Esophagus squamous epithelium (tissue), 5 donors: ENCODE measurements around the gene P2RY12. TPM values are rescaled to one million over a fixed set of nuclear protein-coding genes. Genes with fewer than 3 reads are reported as not detected.

Experiments used
- DNase-seq: peaks from one replicate; lab custom pipeline; 2025; lab: John Stamatoyannopoulos, UW
- H3K27ac ChIP-seq, 4 donors: fragments of 200-600 bp; sonication (generic); one replicate each; pipeline ENCODE4 v1.5.1; 2016 to 2019; ENCODE audit warnings: mild to moderate bottlenecking in 1 of 4
- H3K27me3 ChIP-seq, 4 donors: fragments of 200-600 bp; sonication (generic); 1 replicate in 3 of 4; 2 replicates in 1 of 4; pipeline versions ENCODE4 v1.5.1 to v1.6.0; 2017 to 2021; ENCODE audit warnings: antibody characterized with exemption in 1 of 4
- H3K36me3 ChIP-seq, 3 donors: fragments of 200-600 bp; sonication (generic); one replicate each; pipeline ENCODE4 v1.5.1; 2016 to 2019
- H3K4me1 ChIP-seq, 3 donors: fragments of 200-600 bp; sonication (generic); one replicate each; pipeline ENCODE4 v1.5.1; 2017 to 2019
- H3K4me3 ChIP-seq, 4 donors: fragments of 200-600 bp; sonication (generic); 1 replicate in 3 of 4; 2 replicates in 1 of 4; pipeline ENCODE4 v1.5.1; 2016 to 2019; ENCODE audit warnings: mild to moderate bottlenecking in 2 of 4, moderate library complexity in 1 of 4
- H3K9me3 ChIP-seq, 3 donors: fragments of 200-600 bp; sonication (generic); one replicate each; pipeline ENCODE4 v1.5.1; 2016 to 2019
- CTCF ChIP-seq, 6 experiments: fragments of 450-650 bp in 4 of 6; fragments of 200-600 bp in 2 of 6; sonication (generic) in 2 of 6; IDR thresholded peaks; one replicate each; pipeline ENCODE4 v1.5.1; 2016 to 2019; ENCODE audit warnings: antibody characterized with exemption in 6 of 6, mild to moderate bottlenecking in 4 of 6, moderate library complexity in 4 of 6
- POLR2A ChIP-seq, 4 donors: fragments of 450-650 bp; IDR thresholded peaks; one replicate each; pipeline ENCODE4 v1.6.1; 2017; ENCODE audit warnings: antibody characterized with exemption in 4 of 4, mild to moderate bottlenecking in 4 of 4, moderate library complexity in 3 of 4
- WGBS, 2 donors: methylation state at CpG; one replicate each; pipeline ENCODE4 v1.1.5; 2018; 5-methylcytosine and 5-hydroxymethylcytosine counted together
- intact Hi-C: fragments of 100-400 bp; cut with DNase I; formaldehyde crosslinking; loops from one replicate; pipeline ENCODE4 v1.15.0; 2022
- total RNA-seq, 4 donors: library from RNA; depleted of rRNA; stranded (reverse); fragments of >200 nt; gene quantifications; one replicate each; pipeline ENCODE4 v1.1.0, GENCODE V29; 2016
- donor health status: DM: yes; HTN: yes; CAD: no.

Gene P2RY12
- total RNA-seq, 4 donors from 2014 or later = 1.9 to 3.1 TPM; not detected in 2

DNA sequence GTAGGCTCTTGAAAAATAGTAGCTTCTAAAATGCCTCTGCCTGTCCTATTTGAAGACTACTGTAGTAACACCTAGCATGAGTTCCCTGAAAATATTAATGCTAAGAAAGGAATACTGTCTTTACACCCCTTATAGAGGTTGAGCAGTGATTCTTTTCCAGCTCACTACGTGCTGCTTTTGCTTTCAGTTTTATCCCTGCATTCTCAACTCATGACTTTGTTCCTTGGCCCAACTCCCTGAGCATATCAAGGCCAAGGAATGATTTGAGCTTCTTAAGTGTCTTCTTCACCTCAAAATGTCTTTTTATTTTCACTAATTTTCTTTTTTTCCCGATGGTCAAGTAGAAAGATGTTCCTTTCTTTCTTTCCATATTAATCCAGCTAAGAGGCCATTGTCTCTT lies 38.7 kb downstream of the P2RY12 start:
- Histone ChIP-seq H3K27me3 (no peaks in the 10 kb centered on the region), H3K27ac (peak overlapping the region in 3 of 4 donors; percentile 20 to 50 (median 37)), H3K4me1 (peaks cover 0 to 8% (median 0%) of the 10 kb centered on the region in 3 donors), H3K4me3 (peak overlapping the region in 2 of 4 donors; percentile 17 to 50), H3K36me3 (no peaks in the 10 kb centered on the region), H3K9me3 (no peaks in the 10 kb centered on the region)
- no peak for DNase-seq
- WGBS, 2 donors = 33% methylated on average over 2 of the region's 2 CpGs
- intact Hi-C loops = no loop called here
- TF ChIP-seq CTCF (IDR thresholded peaks at IDR 0.05) (no peak), POLR2A (IDR thresholded peaks at IDR 0.05) (no peak)

DNA sequence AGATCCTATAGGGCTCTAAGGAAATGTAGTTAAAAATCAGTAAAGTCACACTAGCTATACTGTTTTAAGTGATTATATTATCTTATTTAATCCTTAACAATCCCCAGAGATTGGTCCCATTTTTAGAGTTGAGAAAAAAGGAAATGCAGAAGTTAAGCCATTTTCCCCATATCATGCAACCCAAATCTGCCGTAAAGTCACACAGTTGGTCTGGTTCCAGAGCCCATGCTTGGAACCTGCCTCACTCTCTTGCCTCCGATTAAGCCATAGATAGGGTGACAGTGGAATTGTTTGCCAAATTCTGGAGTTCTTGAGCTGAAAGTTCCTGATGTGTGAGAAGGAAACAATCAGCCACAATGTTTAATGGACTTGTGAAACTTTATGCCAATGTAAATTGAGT lies 52.9 kb downstream of the P2RY12 start:
- no peaks in the 10 kb centered on the region for H3K9me3 ChIP-seq
- H3K27ac ChIP-seq = no peak overlapping the region
- peaks cover 4 to 18% (median 5%) of the 10 kb centered on the region in 3 donors for H3K4me1 ChIP-seq
- no peak for TF ChIP-seq CTCF (IDR thresholded peaks at IDR 0.05)
- no peak for TF ChIP-seq POLR2A (IDR thresholded peaks at IDR 0.05)
- no peak overlapping the region for H3K4me3 ChIP-seq
- intact Hi-C loops = no loop called here
- DNase-seq = no peak
- 75 to 81% methylated on average over 2 of the region's 2 CpGs for WGBS, 2 donors
- no peaks in the 10 kb centered on the region for H3K27me3 ChIP-seq
- H3K36me3 ChIP-seq = no peaks in the 10 kb centered on the region

GRCh38 chr3:151330899-151331298 lies 53.7 kb downstream of the P2RY12 start:
- H3K27me3 ChIP-seq = no peaks in the 10 kb centered on the region
- TF ChIP-seq CTCF (IDR thresholded peaks at IDR 0.05) (no peak), POLR2A (IDR thresholded peaks at IDR 0.05) (no peak)
- H3K27ac ChIP-seq = no peak overlapping the region
- intact Hi-C loops = no loop called here
- no peaks in the 10 kb centered on the region for H3K36me3 ChIP-seq
- no peaks in the 10 kb centered on the region for H3K9me3 ChIP-seq
- no peak for DNase-seq
- peaks cover 4 to 18% (median 5%) of the 10 kb centered on the region in 3 donors for H3K4me1 ChIP-seq
- no peak overlapping the region for H3K4me3 ChIP-seq

DNA sequence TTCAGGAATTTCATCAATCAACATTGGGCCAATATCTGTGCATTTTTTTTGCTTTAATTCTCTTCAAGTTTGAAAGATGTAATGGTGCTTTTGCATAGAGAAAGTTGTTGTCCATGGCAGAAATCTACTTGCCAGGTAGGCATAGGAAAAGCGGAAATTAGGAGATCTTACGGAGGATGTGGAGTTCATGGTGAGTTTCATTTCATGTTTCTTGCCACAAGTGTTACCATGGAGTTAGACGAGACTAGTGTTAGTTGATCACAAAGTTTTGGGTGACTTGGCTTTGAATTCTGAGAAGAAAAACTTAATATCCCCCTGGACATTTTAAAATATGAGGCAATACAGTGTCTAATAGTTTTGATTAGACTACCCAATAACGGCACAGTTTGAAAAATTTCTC lies 54.2 kb downstream of the P2RY12 start:
- no peak overlapping the region for H3K4me3 ChIP-seq
- no peaks in the 10 kb centered on the region for H3K9me3 ChIP-seq
- no peak for DNase-seq
- no peaks in the 10 kb centered on the region for H3K36me3 ChIP-seq
- H3K4me1 ChIP-seq = peaks cover 4 to 18% (median 5%) of the 10 kb centered on the region in 3 donors
- H3K27ac ChIP-seq = no peak overlapping the region
- H3K27me3 ChIP-seq = no peaks in the 10 kb centered on the region
- WGBS, 2 donors = 70 to 82% methylated on average over 4 of the region's 4 CpGs
- no peak for TF ChIP-seq CTCF (IDR thresholded peaks at IDR 0.05)
- no peak for TF ChIP-seq POLR2A (IDR thresholded peaks at IDR 0.05)
- intact Hi-C loops = no loop called here

GRCh38 chr3:151329363-151329762 lies 55.2 kb downstream of the P2RY12 start, which contains the start of gene P2RY13:
P2RY13 (minus strand) TSS chr3:151329549; CDS start chr3:151329528, 21 bp downstream.
- peak within 1 kb of the TSS in 3 of 4 donors; percentile 26 to 48 (median 26) for H3K4me3 ChIP-seq
- peaks cover 4 to 18% (median 5%) of the 10 kb centered on the region in 3 donors for H3K4me1 ChIP-seq
- WGBS, 2 donors = 85 to 91% methylated on average over 1 of the region's 1 CpG
- no peaks in the 10 kb centered on the region for H3K27me3 ChIP-seq
- no peak for DNase-seq
- no peaks in the 10 kb centered on the region for H3K9me3 ChIP-seq
- intact Hi-C loops = no loop called here
- H3K27ac ChIP-seq = peak within 1 kb of the TSS in 3 of 4 donors; percentile 39 to 58 (median 53)
- no peaks in the 10 kb centered on the region for H3K36me3 ChIP-seq
- no peak for TF ChIP-seq CTCF (IDR thresholded peaks at IDR 0.05)
